Fibroblast of the aortic adventitia (primary cell): ENCODE data around the gene SOCS3. TPM values are rescaled to one million over a fixed set of nuclear protein-coding genes. Genes with fewer than 3 reads are reported as not detected.

Experiments used
- DNase-seq: peaks from one replicate; pipeline ENCODE4 v3.0.0-alpha.2; 2010; ENCODE audit warnings: low read depth
- H3K4me3 ChIP-seq: 2 replicates; pipeline ENCODE4 v1.5.1; 2011; ENCODE audit warnings: low read depth, mild to moderate bottlenecking, control low read depth, low read length, moderate library complexity
- CTCF ChIP-seq: IDR thresholded peaks from 2 replicates; pipeline ENCODE4 v1.5.1; 2011; ENCODE audit warnings: mild to moderate bottlenecking, low read length, control low read depth, inconsistent platforms; ENCODE audit not compliant: insufficient read depth
- total RNA-seq: library from RNA; depleted of rRNA; stranded (reverse); fragments of >200 nt; gene quantifications from 2 replicates; pipeline ENCODE4 v1.2.3, GENCODE V29; 2012; ENCODE audit warnings: low replicate concordance

The SOCS3 gene
- total RNA-seq, 1 donor: 50.6 TPM

- no peak for TF ChIP-seq CTCF
- peak; percentile 62 for DNase-seq
Measured at GRCh38 chr17:78358538-78359320, 1.1 kb downstream of the SOCS3 start.

GRCh38 chr17:78357672-78358537 is 2.0 kb downstream of the SOCS3 start:
- H3K4me3 ChIP-seq: peak overlapping the region; percentile 89
- no peak for DNase-seq
- TF ChIP-seq CTCF: no peak

More at GRCh38 chr17:78358538-78359320, 1.1 kb downstream of the SOCS3 start:
- peak overlapping the region; percentile 89 for H3K4me3 ChIP-seq

GRCh38 chr17:78357177-78357586 is 2.7 kb downstream of the SOCS3 start:
- H3K4me3 ChIP-seq: peak overlapping the region; percentile 89
- TF ChIP-seq CTCF: no peak
- DNase-seq: peak; percentile 75

GRCh38 chr17:78356101-78356713 is 3.7 kb downstream of the SOCS3 start:
- peak; percentile 76 for DNase-seq
- peak overlapping the region; percentile 89 for H3K4me3 ChIP-seq

GRCh38 chr17:78355701-78356100 is 4.2 kb downstream of the SOCS3 start:
- TF ChIP-seq CTCF: no peak
- no peak overlapping the region for H3K4me3 ChIP-seq
- DNase-seq: no peak

More at GRCh38 chr17:78356101-78356713, 3.7 kb downstream of the SOCS3 start:
- TF ChIP-seq CTCF: no peak

- TF ChIP-seq CTCF: no peak
- DNase-seq: no peak
- no peak overlapping the region for H3K4me3 ChIP-seq
Measured at GRCh38 chr17:78355045-78355641, 4.7 kb downstream of the SOCS3 start.
